ENCODE data around the gene PFKFB4. TPM values are rescaled to one million over a fixed set of nuclear protein-coding genes. Genes with fewer than 3 reads are reported as not detected.

PFKFB4 gene
- polyA plus RNA-seq, 1 of the 3 experiments (the other 2 are of a cell fraction) = 5.7 TPM

DNA sequence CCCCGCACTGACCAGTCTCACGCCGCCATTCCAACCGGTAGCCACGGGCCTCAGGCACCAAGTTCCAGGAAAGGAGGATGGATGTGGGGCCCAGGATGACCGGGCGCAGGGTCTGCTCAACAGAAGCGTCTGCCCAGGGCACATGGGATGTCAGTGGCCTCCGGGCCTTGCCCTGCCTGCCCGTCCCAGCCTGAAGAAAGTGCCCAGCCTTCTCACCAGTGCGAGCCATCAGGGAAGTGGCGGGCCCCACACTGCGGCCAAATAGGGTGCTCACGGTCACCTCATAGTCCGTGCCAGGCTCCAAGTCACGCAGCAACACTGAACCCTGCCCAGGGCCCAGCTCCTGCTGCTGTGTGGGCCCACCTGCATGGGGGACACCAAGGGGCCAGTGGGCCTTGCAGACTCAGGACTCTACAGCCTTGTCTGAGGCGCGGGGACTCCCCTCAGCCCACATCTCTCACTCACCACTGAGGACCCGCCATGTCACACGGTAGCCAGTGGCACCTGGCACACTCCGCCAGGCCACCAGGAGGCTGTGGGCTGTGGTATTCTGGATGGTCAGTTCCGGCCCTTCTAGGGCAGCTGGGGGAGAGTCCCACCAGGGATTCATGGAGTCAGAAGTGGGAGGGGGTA is 35.4 kb upstream of the PFKFB4 start:
- Histone ChIP-seq H3K9me3 (no peaks in the 10 kb centered on the region), H4K20me1 (ENCODE audit: insufficient read depth) (no peaks in the 10 kb centered on the region), H3K4me3 (ENCODE audit: low read depth in 2 of 2, low read length in 1 of 2) (no peak overlapping the region), H3K4me2 (no peak overlapping the region), H3K36me3 (replicated peaks in 1 of 2; ENCODE audit: control insufficient read depth in 1 of 2, insufficient read depth in 2 of 2, low read length in 1 of 2) (no peaks in the 10 kb centered on the region), H3K27ac (ENCODE audit: low read depth in 2 of 2, low read length in 1 of 2) (no peak overlapping the region), H3K27me3 (ENCODE audit: insufficient read depth) (no peaks in the 10 kb centered on the region), H2AFZ (ENCODE audit: low read depth) (no peak overlapping the region), H3K9ac (no peak overlapping the region), H3K4me1 (ENCODE audit: control insufficient read depth in 1 of 2, insufficient read depth in 2 of 2, low read depth in 1 of 2, low read length in 1 of 2) (peaks cover 12 to 19% of the 10 kb centered on the region in 2 experiments; a peak in 3 of 4 replicates), H3F3A (replicated peaks; ENCODE audit: insufficient read depth) (peaks cover 15% of the 10 kb centered on the region), H3K79me2 (ENCODE audit: insufficient read depth) (peaks cover 5% of the 10 kb centered on the region; the same call in 1 of the 2 replicates), H3K9me2 (no peaks in the 10 kb centered on the region)
- no peak for TF ChIP-seq YY1 (IDR thresholded peaks at IDR 0.05; ENCODE audit: low read depth)
- no peak for TF ChIP-seq RCOR1 (IDR thresholded peaks at IDR 0.05; ENCODE audit: low read length)
- no peak for TF ChIP-seq RAD21 (IDR thresholded peaks at IDR 0.05; ENCODE audit: low read length)
- no peak for TF ChIP-seq EP300 (IDR thresholded peaks at IDR 0.05; ENCODE audit: borderline replicate concordance in 1 of 2, low read depth in 1 of 2, low read length in 1 of 2)
- TF ChIP-seq POLR2AphosphoS5 (IDR thresholded peaks at IDR 0.05; ENCODE audit: low read depth, low read length) = no peak
- TF ChIP-seq, protein P1, sequence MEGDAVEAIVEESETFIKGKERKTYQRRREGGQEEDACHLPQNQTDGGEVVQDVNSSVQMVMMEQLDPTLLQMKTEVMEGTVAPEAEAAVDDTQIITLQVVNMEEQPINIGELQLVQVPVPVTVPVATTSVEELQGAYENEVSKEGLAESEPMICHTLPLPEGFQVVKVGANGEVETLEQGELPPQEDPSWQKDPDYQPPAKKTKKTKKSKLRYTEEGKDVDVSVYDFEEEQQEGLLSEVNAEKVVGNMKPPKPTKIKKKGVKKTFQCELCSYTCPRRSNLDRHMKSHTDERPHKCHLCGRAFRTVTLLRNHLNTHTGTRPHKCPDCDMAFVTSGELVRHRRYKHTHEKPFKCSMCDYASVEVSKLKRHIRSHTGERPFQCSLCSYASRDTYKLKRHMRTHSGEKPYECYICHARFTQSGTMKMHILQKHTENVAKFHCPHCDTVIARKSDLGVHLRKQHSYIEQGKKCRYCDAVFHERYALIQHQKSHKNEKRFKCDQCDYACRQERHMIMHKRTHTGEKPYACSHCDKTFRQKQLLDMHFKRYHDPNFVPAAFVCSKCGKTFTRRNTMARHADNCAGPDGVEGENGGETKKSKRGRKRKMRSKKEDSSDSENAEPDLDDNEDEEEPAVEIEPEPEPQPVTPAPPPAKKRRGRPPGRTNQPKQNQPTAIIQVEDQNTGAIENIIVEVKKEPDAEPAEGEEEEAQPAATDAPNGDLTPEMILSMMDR (IDR thresholded peaks at IDR 0.05) = no peak
- TF ChIP-seq, protein P2, sequence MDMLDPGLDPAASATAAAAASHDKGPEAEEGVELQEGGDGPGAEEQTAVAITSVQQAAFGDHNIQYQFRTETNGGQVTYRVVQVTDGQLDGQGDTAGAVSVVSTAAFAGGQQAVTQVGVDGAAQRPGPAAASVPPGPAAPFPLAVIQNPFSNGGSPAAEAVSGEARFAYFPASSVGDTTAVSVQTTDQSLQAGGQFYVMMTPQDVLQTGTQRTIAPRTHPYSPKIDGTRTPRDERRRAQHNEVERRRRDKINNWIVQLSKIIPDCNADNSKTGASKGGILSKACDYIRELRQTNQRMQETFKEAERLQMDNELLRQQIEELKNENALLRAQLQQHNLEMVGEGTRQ (IDR thresholded peaks at IDR 0.05; ENCODE audit: borderline replicate concordance, low read depth, low read length) = no peak
- no peak for TF ChIP-seq NFIC (IDR thresholded peaks at IDR 0.05; ENCODE audit: borderline replicate concordance)
- TF ChIP-seq GATA2 (CRISPR knock-in tag; IDR thresholded peaks at IDR 0.05) = no peak
- TF ChIP-seq FOSL2 (IDR thresholded peaks at IDR 0.05; ENCODE audit: borderline replicate concordance, low read depth) = no peak
- TF ChIP-seq JUND (IDR thresholded peaks at IDR 0.05) = no peak
- ChIA-PET CTCF (no interaction called here), POLR2A (no interaction called here)
- WGBS (ENCODE audit: low lambda C conversion rate) = 94% methylated on average over 10 of the region's 22 CpGs
- no peak for DNase-seq

DNA sequence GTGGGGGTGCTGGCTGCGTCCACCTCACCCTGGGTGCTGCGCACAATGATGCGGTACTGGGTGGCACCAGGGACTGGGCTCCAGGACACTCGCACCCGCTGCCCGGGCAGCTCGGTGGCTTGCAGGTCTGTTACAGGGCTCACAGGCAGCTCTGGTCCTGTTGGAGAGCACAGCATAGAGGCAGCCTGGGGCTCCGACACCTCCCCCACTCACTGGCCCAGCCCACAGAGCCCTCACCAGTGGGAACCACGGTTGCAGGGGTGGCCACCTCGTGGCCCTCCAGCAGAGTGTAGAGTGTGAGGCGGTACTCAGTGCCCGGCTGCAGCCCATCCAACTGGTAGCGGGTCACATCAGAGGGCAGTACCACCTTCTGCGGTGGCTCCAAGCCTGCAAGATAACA is 34.8 kb upstream of the PFKFB4 start:
- Histone ChIP-seq H4K20me1 (ENCODE audit: insufficient read depth) (no peaks in the 10 kb centered on the region), H3K27ac (ENCODE audit: low read depth in 2 of 2, low read length in 1 of 2) (no peak overlapping the region), H3K9me2 (no peaks in the 10 kb centered on the region), H3K9me3 (no peaks in the 10 kb centered on the region), H3K36me3 (replicated peaks in 1 of 2; ENCODE audit: control insufficient read depth in 1 of 2, insufficient read depth in 2 of 2, low read length in 1 of 2) (no peaks in the 10 kb centered on the region), H3K4me3 (ENCODE audit: low read depth in 2 of 2, low read length in 1 of 2) (no peak overlapping the region), H3K4me1 (ENCODE audit: control insufficient read depth in 1 of 2, insufficient read depth in 2 of 2, low read depth in 1 of 2, low read length in 1 of 2) (peaks cover 11 to 19% of the 10 kb centered on the region in 2 experiments; a peak in 3 of 4 replicates), H3K27me3 (ENCODE audit: insufficient read depth) (no peaks in the 10 kb centered on the region), H3K4me2 (no peak overlapping the region), H3K79me2 (ENCODE audit: insufficient read depth) (peaks cover 5% of the 10 kb centered on the region; the same call in 1 of the 2 replicates), H2AFZ (ENCODE audit: low read depth) (no peak overlapping the region), H3F3A (replicated peaks; ENCODE audit: insufficient read depth) (peaks cover 9% of the 10 kb centered on the region), H3K9ac (no peak overlapping the region)
- TF ChIP-seq JUND (IDR thresholded peaks at IDR 0.05) (no peak), NRF1 (IDR thresholded peaks at IDR 0.05; ENCODE audit: low read depth, low read length) (no peak), TCF12 (IDR thresholded peaks at IDR 0.05) (no peak), YY1 (IDR thresholded peaks at IDR 0.05; ENCODE audit: low read depth) (no peak), SIN3A (IDR thresholded peaks at IDR 0.05; ENCODE audit: borderline replicate concordance, low read depth, low read length) (no peak), FOSL2 (IDR thresholded peaks at IDR 0.05; ENCODE audit: borderline replicate concordance, low read depth) (no peak)
- TF ChIP-seq, protein P3, sequence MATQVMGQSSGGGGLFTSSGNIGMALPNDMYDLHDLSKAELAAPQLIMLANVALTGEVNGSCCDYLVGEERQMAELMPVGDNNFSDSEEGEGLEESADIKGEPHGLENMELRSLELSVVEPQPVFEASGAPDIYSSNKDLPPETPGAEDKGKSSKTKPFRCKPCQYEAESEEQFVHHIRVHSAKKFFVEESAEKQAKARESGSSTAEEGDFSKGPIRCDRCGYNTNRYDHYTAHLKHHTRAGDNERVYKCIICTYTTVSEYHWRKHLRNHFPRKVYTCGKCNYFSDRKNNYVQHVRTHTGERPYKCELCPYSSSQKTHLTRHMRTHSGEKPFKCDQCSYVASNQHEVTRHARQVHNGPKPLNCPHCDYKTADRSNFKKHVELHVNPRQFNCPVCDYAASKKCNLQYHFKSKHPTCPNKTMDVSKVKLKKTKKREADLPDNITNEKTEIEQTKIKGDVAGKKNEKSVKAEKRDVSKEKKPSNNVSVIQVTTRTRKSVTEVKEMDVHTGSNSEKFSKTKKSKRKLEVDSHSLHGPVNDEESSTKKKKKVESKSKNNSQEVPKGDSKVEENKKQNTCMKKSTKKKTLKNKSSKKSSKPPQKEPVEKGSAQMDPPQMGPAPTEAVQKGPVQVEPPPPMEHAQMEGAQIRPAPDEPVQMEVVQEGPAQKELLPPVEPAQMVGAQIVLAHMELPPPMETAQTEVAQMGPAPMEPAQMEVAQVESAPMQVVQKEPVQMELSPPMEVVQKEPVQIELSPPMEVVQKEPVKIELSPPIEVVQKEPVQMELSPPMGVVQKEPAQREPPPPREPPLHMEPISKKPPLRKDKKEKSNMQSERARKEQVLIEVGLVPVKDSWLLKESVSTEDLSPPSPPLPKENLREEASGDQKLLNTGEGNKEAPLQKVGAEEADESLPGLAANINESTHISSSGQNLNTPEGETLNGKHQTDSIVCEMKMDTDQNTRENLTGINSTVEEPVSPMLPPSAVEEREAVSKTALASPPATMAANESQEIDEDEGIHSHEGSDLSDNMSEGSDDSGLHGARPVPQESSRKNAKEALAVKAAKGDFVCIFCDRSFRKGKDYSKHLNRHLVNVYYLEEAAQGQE (IDR thresholded peaks at IDR 0.05; ENCODE audit: low read depth, low read length) = no peak
- DNase-seq = no peak
- 96% methylated on average over 4 of the region's 14 CpGs for WGBS (ENCODE audit: low lambda C conversion rate)
- ChIA-PET POLR2A (no interaction called here), CTCF (no interaction called here)
